SK-N-SH (cell line): ENCODE measurements around the gene UFC1. TPM values are rescaled to one million over a fixed set of nuclear protein-coding genes. Genes with fewer than 3 reads are reported as not detected.

Experiments used
- CTCF ChIA-PET: fragments of 300-600, 350-600 bp; formaldehyde crosslinking; extraction: SDS; loops from one replicate; lab custom pipeline; 2021; lab: Yijun Ruan, JAX
- POLR2A ChIA-PET: fragments of 350-600 bp; sonication (Branson Sonifier 250); formaldehyde crosslinking; extraction: SDS; loops from one replicate; lab custom pipeline; 2020; ENCODE audit warnings: antibody characterized with exemption, inconsistent platforms; lab: Yijun Ruan, JAX
- DNase-seq: peaks from one replicate; pipeline ENCODE4 v3.0.0; 2012
- H2AFZ ChIP-seq: fragments of 200-600 bp; sonication (generic); 2 replicates; pipeline ENCODE4 v1.8.1; 2016; ENCODE audit warnings: antibody characterized with exemption, mild to moderate bottlenecking, low read depth
- H3F3A ChIP-seq: fragments of 200-600 bp; sonication (generic); replicated peaks from 2 replicates; pipeline ENCODE3; 2016; ENCODE audit warnings: antibody characterized with exemption, mild to moderate bottlenecking; ENCODE audit not compliant: insufficient read depth
- H3K27ac ChIP-seq, 2 experiments: fragments of 200-500 bp in 1 of 2; fragments of 200-600 bp in 1 of 2; sonication (Bioruptor generic) in 1 of 2; sonication (generic), shearing (Covaris generic) in 1 of 2; 2 replicates each; pipeline versions ENCODE4 v1.5.1 to v1.6.1; 2014 to 2016; ENCODE audit warnings: low read depth in 2 of 2, inconsistent platforms in 1 of 2, low read length in 1 of 2, mild to moderate bottlenecking in 1 of 2, mixed read lengths in 1 of 2
- H3K27me3 ChIP-seq: fragments of 200-600 bp; sonication (generic), shearing (Covaris generic); 2 replicates; pipeline ENCODE4 v1.6.1; 2016; ENCODE audit warnings: mixed run types; ENCODE audit not compliant: insufficient read depth
- H3K36me3 ChIP-seq, 2 experiments: fragments of 200-500 bp in 1 of 2; fragments of 200-600 bp in 1 of 2; sonication (Bioruptor generic) in 1 of 2; sonication (generic) in 1 of 2; replicated peaks in 1 of 2; 2 replicates each; pipeline versions ENCODE3 to v1.5.1; 2014 to 2016; ENCODE audit warnings: low read length in 1 of 2, mild to moderate bottlenecking in 1 of 2; ENCODE audit not compliant: insufficient read depth in 2 of 2, control insufficient read depth in 1 of 2
- H3K4me1 ChIP-seq, 2 experiments: fragments of 200-500 bp in 1 of 2; fragments of 200-600 bp in 1 of 2; sonication (Bioruptor generic) in 1 of 2; sonication (generic), shearing (Covaris generic) in 1 of 2; 2 replicates each; pipeline versions ENCODE4 v1.5.1 to v1.6.1; 2014 to 2016; ENCODE audit warnings: low read depth in 1 of 2, low read length in 1 of 2, mixed run types in 1 of 2; ENCODE audit not compliant: insufficient read depth in 2 of 2, control insufficient read depth in 1 of 2
- H3K4me2 ChIP-seq: fragments of 200-600 bp; sonication (generic), shearing (Covaris generic); 2 replicates; pipeline ENCODE4 v1.6.1; 2017; ENCODE audit warnings: mixed run types
- H3K4me3 ChIP-seq, 2 experiments: fragments of 200-500 bp in 1 of 2; fragments of 200-600 bp in 1 of 2; sonication (Bioruptor generic) in 1 of 2; sonication (generic), shearing (Covaris generic) in 1 of 2; 2 replicates each; pipeline versions ENCODE4 v1.5.1 to v1.8.1; 2014 to 2016; ENCODE audit warnings: low read depth in 2 of 2, inconsistent platforms in 1 of 2, low read length in 1 of 2, mild to moderate bottlenecking in 1 of 2, mixed read lengths in 1 of 2, moderate library complexity in 1 of 2
- H3K79me2 ChIP-seq: fragments of 200-600 bp; sonication (generic); 2 replicates; pipeline ENCODE4 v1.8.1; 2017; ENCODE audit warnings: mild to moderate bottlenecking; ENCODE audit not compliant: insufficient read depth
- H3K9ac ChIP-seq: fragments of 200-600 bp; sonication (generic); 2 replicates; pipeline ENCODE4 v1.6.1; 2017; ENCODE audit warnings: mixed run types
- H3K9me2 ChIP-seq: fragments of 200-600 bp; sonication (generic); 2 replicates; pipeline ENCODE4 v1.6.1; 2017; ENCODE audit warnings: mixed run types
- H3K9me3 ChIP-seq: fragments of 200-600 bp; sonication (generic); 2 replicates; pipeline ENCODE4 v1.6.1; 2017; ENCODE audit warnings: mixed run types, mild to moderate bottlenecking, moderate library complexity
- H4K20me1 ChIP-seq: fragments of 200-600 bp; sonication (generic); 2 replicates; pipeline ENCODE4 v1.6.1; 2017; ENCODE audit warnings: mild to moderate bottlenecking, mixed run types; ENCODE audit not compliant: insufficient read depth
- CTCF ChIP-seq: fragments of 200-600 bp; sonication (generic); IDR thresholded peaks from 2 replicates; pipeline ENCODE4 v1.6.1; 2017; ENCODE audit warnings: antibody characterized with exemption, mild to moderate bottlenecking, moderate library complexity
- ELF1 ChIP-seq: IDR thresholded peaks from 2 replicates; pipeline ENCODE4 v1.4.0; 2012
- EP300 ChIP-seq, 2 experiments: IDR thresholded peaks; 2 replicates each; pipeline versions ENCODE4 v1.4.0 to v1.6.1; 2012; ENCODE audit warnings: borderline replicate concordance in 1 of 2, low read depth in 1 of 2, low read length in 1 of 2
- GABPA ChIP-seq: IDR thresholded peaks from 2 replicates; pipeline ENCODE4 v1.4.0; 2012; ENCODE audit warnings: low read depth, mild to moderate bottlenecking
- POLR2AphosphoS5 ChIP-seq: IDR thresholded peaks from 2 replicates; pipeline ENCODE4 v1.6.1; 2012; ENCODE audit warnings: low read depth, low read length
- RAD21 ChIP-seq: IDR thresholded peaks from 2 replicates; pipeline ENCODE4 v1.6.1; 2012; ENCODE audit warnings: mild to moderate bottlenecking, low read length
- REST ChIP-seq: IDR thresholded peaks from 2 replicates; pipeline ENCODE4 v1.6.1; 2012; ENCODE audit warnings: mild to moderate bottlenecking, low read depth, low read length, moderate library complexity
- WGBS: methylation state at CpG from one replicate; pipeline ENCODE4 v1.1.6; 2017; ENCODE audit warnings: low lambda C conversion rate; 5-methylcytosine and 5-hydroxymethylcytosine counted together
- polyA plus RNA-seq, 3 experiments: library from polyadenylated mRNA; depleted of rRNA; stranded (reverse); fragments of >200 nt; gene quantifications; 2 replicates each; pipeline ENCODE4 v1.2.3, GENCODE V29; 2012

UFC1 gene
- polyA plus RNA-seq, 1 of the 3 experiments (the other 2 are of a cell fraction): 150 TPM

DNA sequence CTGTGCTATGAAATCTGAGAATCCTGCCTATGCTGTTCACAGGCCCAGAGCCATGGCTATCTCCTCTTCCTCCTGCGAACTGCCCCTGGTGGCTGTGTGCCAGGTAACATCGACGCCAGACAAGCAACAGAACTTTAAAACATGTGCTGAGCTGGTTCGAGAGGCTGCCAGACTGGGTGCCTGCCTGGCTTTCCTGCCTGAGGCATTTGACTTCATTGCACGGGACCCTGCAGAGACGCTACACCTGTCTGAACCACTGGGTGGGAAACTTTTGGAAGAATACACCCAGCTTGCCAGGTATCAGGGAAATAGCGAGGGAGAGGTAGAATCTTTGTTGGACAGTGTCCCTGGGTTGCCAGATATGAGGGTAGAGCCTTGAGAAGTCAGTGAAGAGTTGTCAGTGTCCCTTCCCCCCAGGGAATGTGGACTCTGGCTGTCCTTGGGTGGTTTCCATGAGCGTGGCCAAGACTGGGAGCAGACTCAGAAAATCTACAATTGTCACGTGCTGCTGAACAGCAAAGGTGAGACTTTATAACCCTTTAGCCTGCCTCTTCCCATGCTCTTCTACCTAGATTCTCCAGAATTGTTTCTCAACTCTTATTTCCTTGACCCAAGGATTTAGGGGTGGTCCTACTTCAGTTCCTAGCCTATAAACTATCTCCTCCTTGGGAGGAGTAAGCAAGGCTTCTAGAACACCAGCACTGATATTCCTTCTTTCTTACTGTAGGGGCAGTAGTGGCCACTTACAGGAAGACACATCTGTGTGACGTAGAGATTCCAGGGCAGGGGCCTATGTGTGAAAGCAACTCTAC is 34.5 kb upstream of the UFC1 start:
- ChIA-PET POLR2A (interaction anchor here (0.9 to 1.7 kb wide), 2 partner anchors 9 to 78 kb away, joined by 3 to 5 read pairs; no protein-coding TSS in a partner anchor), CTCF (interaction anchor here (0.8 to 1.4 kb wide), 2 partner anchors 12 to 31 kb away, joined by 3 to 9 read pairs; partner anchors contain the start of gene DEDD)
- H3K9ac ChIP-seq: peak overlapping the region; percentile 93; the same call in 1 of the 2 replicates
- no peaks in the 10 kb centered on the region for H3K9me2 ChIP-seq
- peaks cover 30 to 46% of the 10 kb centered on the region in 2 experiments for H3K36me3 ChIP-seq
- H2AFZ ChIP-seq: no peak overlapping the region
- peaks cover 22 to 25% of the 10 kb centered on the region in 2 experiments; a peak in 3 of 4 replicates for H3K4me1 ChIP-seq
- H3K27me3 ChIP-seq: no peaks in the 10 kb centered on the region
- H3K27ac ChIP-seq: peak overlapping the region; percentile 90 to 93
- peaks cover 62% of the 10 kb centered on the region for H3K79me2 ChIP-seq
- H3F3A ChIP-seq: peaks cover 15% of the 10 kb centered on the region
- peak; percentile 39 for DNase-seq
- no peaks in the 10 kb centered on the region for H3K9me3 ChIP-seq
- H3K4me2 ChIP-seq: peak overlapping the region; percentile 92
- TF ChIP-seq CTCF (peak; percentile 55), GABPA (no peak), POLR2AphosphoS5 (peak; percentile 3), ELF1 (no peak)
- 49% methylated on average over 10 of the region's 10 CpGs for WGBS
- peaks cover 17% of the 10 kb centered on the region for H4K20me1 ChIP-seq
- peak overlapping the region; percentile 79 to 92 for H3K4me3 ChIP-seq

- POLR2A ChIA-PET: interaction anchor here (0.7 kb wide), 1 partner anchor 9 kb away, joined by 3 read pairs; no protein-coding TSS in a partner anchor
- DNase-seq: no peak
- no peak for TF ChIP-seq EP300 (IDR thresholded peaks at IDR 0.05; ENCODE audit: borderline replicate concordance in 1 of 2, low read depth in 1 of 2, low read length in 1 of 2)
- TF ChIP-seq REST: no peak
- no peak for TF ChIP-seq RAD21
- WGBS: 100% methylated on average over 3 of the region's 3 CpGs
- CTCF ChIA-PET: no interaction called here
- H3K27ac ChIP-seq: no peak overlapping the region
- no peaks in the 10 kb centered on the region for H3K9me3 ChIP-seq
- peaks cover 15 to 22% of the 10 kb centered on the region in 2 experiments; a peak in 3 of 4 replicates for H3K4me1 ChIP-seq
- H3K4me3 ChIP-seq: no peak overlapping the region
- peaks cover 22 to 49% of the 10 kb centered on the region in 2 experiments for H3K36me3 ChIP-seq
- no peak overlapping the region for H3K4me2 ChIP-seq
- H3F3A ChIP-seq: peaks cover 12% of the 10 kb centered on the region
- H3K9me2 ChIP-seq: no peaks in the 10 kb centered on the region
- H3K79me2 ChIP-seq: peaks cover 61% of the 10 kb centered on the region
- H4K20me1 ChIP-seq: peaks cover 10% of the 10 kb centered on the region
- no peak overlapping the region for H2AFZ ChIP-seq
- no peak overlapping the region for H3K9ac ChIP-seq
- no peaks in the 10 kb centered on the region for H3K27me3 ChIP-seq
Observed at GRCh38 chr1:161121042-161121650, 32.6 kb upstream of the UFC1 start.
